NCI-H524 treated with DMSO at 0.1 percent for 48 hours (cell line): ENCODE results near the gene CASR.
A peak's percentile ranks its signal among the peaks of the same experiment; 100 is the strongest.

Source experiments
- DNase-seq: peaks from one replicate; lab custom pipeline; 2025; lab: John Stamatoyannopoulos, UW

The CASR gene

DNA sequence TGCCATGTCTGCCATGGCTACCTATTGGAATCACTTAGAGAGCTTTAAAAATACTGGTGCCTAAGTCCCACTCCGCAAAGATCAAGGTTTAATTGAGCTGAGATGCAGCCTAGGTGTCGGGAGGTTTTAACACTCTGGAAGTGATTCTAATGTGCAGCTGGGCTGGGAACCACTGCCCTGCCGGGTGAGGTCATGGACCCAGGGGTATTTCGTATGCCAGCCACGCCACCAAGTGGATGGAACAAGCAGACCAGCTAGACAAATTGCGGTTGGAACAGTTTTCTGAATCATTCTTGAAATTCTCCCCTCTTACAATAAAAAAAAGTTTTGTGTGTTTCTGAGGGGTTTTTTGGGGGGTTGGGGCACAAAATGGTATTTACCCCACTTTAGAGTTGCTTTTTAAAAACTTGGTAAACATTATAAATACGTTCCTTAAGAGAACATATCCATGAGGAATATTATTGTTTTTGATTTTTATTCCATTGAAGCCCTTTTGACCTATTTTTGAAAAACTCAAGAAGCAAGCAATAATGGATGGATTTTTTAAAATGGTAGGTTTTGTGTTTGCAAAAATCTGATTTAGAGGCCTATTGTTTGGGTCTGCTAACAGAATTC, 75.4 kb downstream of the CASR start:
- peak; percentile 24 for DNase-seq

- no peak for DNase-seq
Measured at GRCh38 chr3:122260206-122260605, 76.7 kb downstream of the CASR start.

DNA sequence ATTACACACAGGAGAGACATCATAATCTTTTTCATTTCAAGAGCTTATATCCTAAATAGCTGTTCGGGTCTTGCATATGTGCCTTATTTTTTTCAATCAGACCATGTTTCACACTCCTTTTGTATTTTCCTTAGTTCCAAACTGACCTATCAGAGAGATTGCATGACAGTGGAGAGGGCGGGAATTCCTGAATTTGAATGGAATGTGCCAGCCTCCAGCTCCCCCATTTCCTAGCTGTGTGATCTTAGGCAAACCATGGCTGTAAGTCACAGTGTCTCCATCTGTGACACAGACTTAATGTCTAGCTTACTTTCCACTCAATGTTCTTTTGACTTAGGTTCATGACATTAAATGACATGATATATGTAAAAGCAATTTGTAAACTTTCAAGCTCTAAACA, 79.6 kb downstream of the CASR start:
- no peak for DNase-seq

DNA sequence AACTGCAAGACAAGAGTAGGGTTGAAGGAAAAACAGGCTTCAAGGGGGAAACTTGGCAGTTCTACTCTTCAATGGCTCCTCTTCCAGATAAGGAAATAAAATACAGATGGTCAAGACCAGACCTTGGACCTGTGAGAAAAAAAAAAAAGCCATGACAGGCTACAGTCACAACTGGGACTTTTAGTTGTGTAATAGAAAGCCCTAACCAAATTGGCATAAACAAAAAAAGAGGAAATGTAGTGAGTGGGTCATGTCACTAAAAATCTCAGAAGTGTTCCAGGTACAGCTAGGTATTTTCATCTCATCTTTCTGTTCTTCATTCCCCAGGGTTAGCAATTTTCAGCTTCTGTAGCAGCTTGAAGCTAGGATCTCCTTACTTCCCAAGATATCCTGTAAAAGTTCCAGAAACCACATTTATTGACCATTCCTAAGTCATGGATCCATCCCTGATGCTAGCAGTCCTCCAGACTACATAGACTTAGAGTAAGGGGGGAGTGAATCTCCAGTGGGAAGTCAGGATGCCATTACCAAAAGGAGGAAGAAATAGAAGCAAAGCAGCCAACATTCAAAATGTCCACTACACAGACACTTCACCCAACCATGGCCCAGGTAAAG, 80.6 kb downstream of the CASR start:
- DNase-seq = no peak

- no peak for DNase-seq
Measured at GRCh38 chr3:122265957-122266356, 82.5 kb downstream of the CASR start.

DNA sequence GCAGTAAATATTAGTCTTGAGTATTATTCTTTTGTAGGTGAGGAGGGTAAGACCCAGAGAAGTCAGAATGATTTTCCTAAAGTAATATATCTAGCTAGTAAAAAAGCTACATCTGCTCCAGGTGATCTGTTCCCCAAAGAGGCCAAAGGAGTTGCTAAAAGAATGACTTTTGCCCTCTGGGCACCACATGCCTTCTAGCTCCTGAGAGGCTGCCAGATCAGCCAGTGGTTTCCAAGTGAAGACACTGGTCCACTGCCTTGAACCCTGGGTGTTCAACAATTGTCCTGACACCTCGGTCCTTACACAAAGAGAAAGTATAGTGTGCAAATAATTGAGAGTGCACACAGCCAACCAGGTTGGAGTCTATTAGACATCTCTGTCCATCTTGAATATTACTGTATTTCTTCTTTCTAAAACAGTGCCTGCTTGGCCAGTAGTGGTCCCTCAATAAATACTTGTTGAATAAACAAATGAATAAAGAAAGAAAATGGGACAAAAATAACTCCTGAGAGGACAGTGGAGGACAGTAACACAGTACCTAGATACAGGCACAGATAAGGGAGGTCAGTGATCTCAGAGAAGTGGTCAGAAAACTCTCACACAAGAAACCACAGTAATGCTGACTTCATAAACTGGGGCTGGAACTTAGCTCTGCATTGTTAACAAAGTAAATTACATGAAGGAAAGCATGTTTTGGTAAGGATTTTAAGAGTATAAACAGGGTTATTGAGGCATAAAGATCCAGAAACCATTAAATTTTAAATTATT, 85.0 kb downstream of the CASR start:
- no peak for DNase-seq

DNA sequence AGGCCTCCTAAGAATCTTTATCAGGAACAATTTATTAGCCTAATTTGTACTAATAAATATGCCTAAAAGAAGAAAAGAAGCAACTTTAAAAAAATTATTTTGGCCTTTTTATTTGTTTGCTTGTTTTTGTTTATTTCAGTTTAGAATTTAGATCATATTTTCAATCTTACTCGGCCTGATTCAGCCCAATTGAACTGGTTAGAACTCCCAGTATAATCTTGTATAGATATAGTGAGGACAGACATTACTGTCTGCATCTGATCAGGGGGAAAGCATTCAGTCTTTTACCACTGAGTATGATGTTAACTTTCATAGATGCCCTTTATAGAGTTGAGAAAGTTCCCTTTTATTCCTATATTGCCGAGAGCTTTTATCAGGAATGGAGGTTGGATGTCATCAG, 85.6 kb downstream of the CASR start:
- no peak for DNase-seq

- DNase-seq = no peak
Measured at GRCh38 chr3:122271246-122271898, 87.9 kb downstream of the CASR start.

- DNase-seq = no peak
Measured at GRCh38 chr3:122272879-122273278, 89.4 kb downstream of the CASR start.

DNA sequence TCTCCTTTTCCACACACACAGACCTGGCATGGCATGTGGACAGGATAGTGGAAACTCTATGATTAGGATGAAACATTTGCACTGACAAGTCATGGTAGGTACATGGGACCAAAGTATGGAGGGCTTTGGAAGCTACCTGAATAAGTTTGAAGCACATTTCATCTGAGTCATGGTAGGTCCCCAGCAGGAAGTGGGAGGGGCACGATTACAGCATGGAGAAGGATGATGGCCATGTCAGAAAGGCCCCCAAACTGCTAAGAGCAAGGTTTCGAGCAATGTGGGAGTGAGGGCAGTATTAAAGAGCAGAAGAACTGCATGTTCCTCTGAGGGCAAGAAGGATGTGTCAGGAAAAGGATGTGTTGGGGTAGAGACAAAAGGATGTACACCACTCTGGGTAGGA, 90.0 kb downstream of the CASR start:
- DNase-seq = no peak

GRCh38 chr3:122281891-122282290, 98.4 kb downstream of the CASR start:
- DNase-seq = no peak

DNA sequence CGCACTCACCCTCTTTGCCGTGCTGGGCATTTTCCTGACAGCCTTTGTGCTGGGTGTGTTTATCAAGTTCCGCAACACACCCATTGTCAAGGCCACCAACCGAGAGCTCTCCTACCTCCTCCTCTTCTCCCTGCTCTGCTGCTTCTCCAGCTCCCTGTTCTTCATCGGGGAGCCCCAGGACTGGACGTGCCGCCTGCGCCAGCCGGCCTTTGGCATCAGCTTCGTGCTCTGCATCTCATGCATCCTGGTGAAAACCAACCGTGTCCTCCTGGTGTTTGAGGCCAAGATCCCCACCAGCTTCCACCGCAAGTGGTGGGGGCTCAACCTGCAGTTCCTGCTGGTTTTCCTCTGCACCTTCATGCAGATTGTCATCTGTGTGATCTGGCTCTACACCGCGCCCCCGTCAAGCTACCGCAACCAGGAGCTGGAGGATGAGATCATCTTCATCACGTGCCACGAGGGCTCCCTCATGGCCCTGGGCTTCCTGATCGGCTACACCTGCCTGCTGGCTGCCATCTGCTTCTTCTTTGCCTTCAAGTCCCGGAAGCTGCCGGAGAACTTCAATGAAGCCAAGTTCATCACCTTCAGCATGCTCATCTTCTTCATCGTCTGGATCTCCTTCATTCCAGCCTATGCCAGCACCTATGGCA, 100.5 kb downstream of the CASR start:
- DNase-seq = no peak

- DNase-seq = no peak
Measured at GRCh38 chr3:122284486-122284885, 101.0 kb downstream of the CASR start.

DNA sequence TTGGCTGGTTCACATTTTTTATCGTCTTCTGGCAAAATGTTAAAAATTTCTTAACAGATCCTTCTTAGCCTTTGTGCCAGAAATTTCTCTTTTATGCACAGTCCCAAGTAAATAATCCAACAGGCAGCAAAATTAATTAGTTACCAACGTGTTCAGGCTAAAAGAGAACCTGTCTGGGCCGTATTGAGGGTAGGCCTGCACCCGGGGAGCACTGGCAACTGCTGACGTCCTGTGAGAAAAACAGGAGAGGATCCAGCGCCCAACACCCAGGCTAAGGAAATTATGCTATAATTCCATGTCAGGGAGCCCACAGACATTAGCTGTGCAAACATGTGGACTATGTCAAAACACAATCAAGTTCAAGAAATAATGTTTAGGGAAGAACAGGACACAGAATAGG, 110.9 kb downstream of the CASR start:
- no peak for DNase-seq

GRCh38 chr3:122295266-122296062, 112.0 kb downstream of the CASR start:
- no peak for DNase-seq

- DNase-seq = no peak
Measured at GRCh38 chr3:122298239-122298638, 114.8 kb downstream of the CASR start.

- DNase-seq = no peak
Measured at GRCh38 chr3:122299215-122299614, 115.7 kb downstream of the CASR start.

DNA sequence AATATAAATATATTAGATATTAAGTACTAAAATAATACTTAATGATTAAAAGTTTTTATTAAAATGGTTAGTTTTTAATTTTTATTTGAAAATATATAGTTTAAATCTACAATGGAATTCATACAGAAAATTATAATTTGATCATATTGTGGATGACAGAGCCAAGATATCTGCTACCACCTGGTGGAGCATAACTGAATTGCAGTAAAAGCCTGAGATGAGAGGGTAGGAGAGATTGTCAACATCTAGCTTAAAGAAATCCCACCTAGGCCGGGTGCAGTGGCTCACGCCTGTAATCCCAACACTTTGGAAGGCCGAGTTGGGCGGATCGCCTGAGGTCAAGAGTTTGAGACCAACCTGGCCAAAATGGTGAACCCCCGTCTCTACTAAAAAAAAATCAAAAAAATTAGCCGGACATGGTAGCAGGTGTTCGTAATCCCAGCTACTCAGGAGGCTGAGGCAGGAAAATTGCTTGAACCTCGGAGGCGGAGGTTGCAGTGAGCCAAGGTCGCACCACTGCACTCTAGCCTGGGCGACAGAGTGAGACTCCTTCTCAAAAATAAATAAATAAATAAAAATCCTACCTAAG, 116.5 kb downstream of the CASR start:
- DNase-seq = no peak

GRCh38 chr3:122301063-122301462, 117.6 kb downstream of the CASR start:
- DNase-seq = no peak

DNA sequence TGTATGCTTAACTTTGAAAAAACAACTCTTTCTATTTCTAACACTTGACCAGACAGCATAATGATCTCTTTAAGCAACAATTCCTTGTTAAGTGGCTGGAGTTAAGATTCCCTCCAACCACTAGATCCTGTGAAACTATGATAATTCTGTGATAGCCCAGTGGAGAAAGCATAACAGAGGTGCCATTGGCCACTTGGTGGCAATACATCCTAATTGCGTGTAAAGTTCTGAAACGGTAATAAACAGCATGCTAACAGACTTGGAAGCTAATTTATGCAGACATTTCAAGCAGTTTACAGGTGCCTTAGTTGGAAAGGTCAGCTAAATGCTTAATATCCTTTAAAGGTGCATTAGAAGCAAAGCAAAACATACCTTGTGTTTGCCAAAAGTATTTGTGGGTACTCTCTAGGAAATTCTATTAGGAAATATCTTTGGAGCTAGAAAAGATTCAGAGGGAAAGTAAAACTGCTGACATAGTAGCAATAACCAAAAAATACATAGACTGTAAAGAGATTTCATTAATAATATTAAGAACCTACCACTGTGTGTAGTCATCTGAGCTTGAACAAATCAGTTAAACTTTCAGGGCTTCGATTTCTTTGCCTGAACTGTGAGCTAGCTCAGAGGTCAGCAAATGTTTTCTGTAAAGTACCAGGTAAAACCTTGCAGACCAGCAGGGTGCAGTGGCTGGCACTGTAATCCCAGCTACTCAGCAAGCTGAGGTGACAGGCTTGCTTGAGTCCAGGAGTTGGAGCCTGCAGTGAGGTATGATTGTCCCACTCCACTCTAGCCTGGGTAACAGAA, 122.6 kb downstream of the CASR start:
- DNase-seq = no peak

DNA sequence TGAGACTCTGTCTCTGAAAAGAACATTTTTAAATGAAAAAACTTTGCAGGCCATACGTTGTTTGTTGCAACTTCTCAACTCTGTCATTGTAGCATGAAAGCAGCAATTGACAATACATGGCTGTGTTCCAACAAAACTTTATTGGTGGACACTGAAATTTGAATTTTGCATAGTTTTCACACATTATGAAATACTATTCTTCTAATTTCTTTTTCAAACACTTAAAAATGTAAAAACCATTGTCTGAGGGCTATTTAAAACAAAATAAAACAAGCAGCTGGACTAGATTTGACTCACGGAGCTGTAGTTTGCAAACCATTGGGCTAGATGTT, 123.1 kb downstream of the CASR start:
- no peak for DNase-seq
